K562 (cell line): Measurements from ENCODE around the gene AP4S1. TPM values are rescaled to one million over a fixed set of nuclear protein-coding genes. Genes with fewer than 3 reads are reported as not detected.

Source experiments
- ATAC-seq: fragments of 200-7000 bp; cut with Tn5 transposase; 3 replicates; pipeline ENCODE4 v1.9.1; 2020; ENCODE audit warnings: moderate library complexity
- BruUV-seq: library from RNA; stranded (reverse); fragments of 400-500 nt; replicated peaks from 2 replicates; lab custom pipeline; 2021; lab: Mats Ljungman, UMichigan
- CTCF ChIA-PET: fragments of 300-600 bp; formaldehyde crosslinking; extraction: SDS; loops from one replicate; lab custom pipeline; 2021; ENCODE audit warnings: low intra/inter-chr PET ratio; lab: Yijun Ruan, JAX
- POLR2A ChIA-PET: fragments of 300-600, 350-650 bp; sonication (Branson Sonifier 250); formaldehyde crosslinking; extraction: SDS; loops from one replicate; lab custom pipeline; 2021; ENCODE audit warnings: antibody characterized with exemption, inconsistent platforms; lab: Yijun Ruan, JAX
- DNase-seq, 4 experiments: peaks; one replicate each; pipeline versions ENCODE4 v3.0.0 to v3.0.0-alpha.2; 2011 to 2018; ENCODE audit warnings: low spot score in 3 of 4, mixed read lengths in 3 of 4; ENCODE audit errors: extremely low read depth in 1 of 4
- FAIRE-seq: peaks from 2 replicates; lab custom pipeline; 2011; peaks lifted over from hg19 to GRCh38; lab: Jason Lieb, UNC
- H2AFZ ChIP-seq: 2 replicates; pipeline ENCODE4 v1.6.0; 2011; ENCODE audit warnings: low read depth, low read length, control low read depth, inconsistent platforms
- H3K27ac ChIP-seq: fragments of 200-600 bp; 3 replicates; pipeline ENCODE4 v1.8.0; 2011; ENCODE audit warnings: low read depth, mild to moderate bottlenecking, control low read depth, inconsistent platforms, low read length, moderate library complexity, mixed read lengths; ENCODE audit errors: extremely low read depth
- H3K27me3 ChIP-seq, 2 experiments: fragments of 300-600 bp in 1 of 2; 2 replicates in 1 of 2; 3 replicates in 1 of 2; pipeline versions ENCODE4 v1.6.0 to v1.8.0; 2011; ENCODE audit warnings: inconsistent platforms in 2 of 2, low read length in 2 of 2, mild to moderate bottlenecking in 1 of 2, mixed read lengths in 1 of 2, moderate library complexity in 1 of 2; ENCODE audit not compliant: control insufficient read depth in 2 of 2, insufficient read depth in 2 of 2
- H3K36me3 ChIP-seq: fragments of 300-600 bp; 3 replicates; pipeline ENCODE4 v1.8.0; 2011; ENCODE audit warnings: mild to moderate bottlenecking, low read length, inconsistent platforms; ENCODE audit not compliant: control insufficient read depth, insufficient read depth
- H3K4me1 ChIP-seq, 2 experiments: fragments of 200-600 bp in 1 of 2; replicated peaks in 1 of 2; 2 replicates in 1 of 2; 3 replicates in 1 of 2; pipeline versions ENCODE4 v1.5.1 to v1.8.0; 2011; ENCODE audit warnings: inconsistent platforms in 2 of 2, low read length in 2 of 2, mild to moderate bottlenecking in 1 of 2, mixed read lengths in 1 of 2, moderate library complexity in 1 of 2; ENCODE audit not compliant: control insufficient read depth in 2 of 2, insufficient read depth in 2 of 2
- H3K4me2 ChIP-seq: 2 replicates; pipeline ENCODE4 v1.6.1; 2011; ENCODE audit warnings: low read length, control low read depth, inconsistent platforms, mixed read lengths; ENCODE audit not compliant: insufficient read depth
- H3K4me3 ChIP-seq: fragments of 200-600 bp; sonication (generic), shearing (Covaris generic); 2 replicates; pipeline ENCODE4 v1.5.1; 2016; ENCODE audit warnings: control low read depth, inconsistent platforms
- H3K79me2 ChIP-seq: fragments of 200-600 bp; 3 replicates; pipeline ENCODE4 v1.8.0; 2011; ENCODE audit warnings: low read length, inconsistent platforms; ENCODE audit not compliant: control insufficient read depth, insufficient read depth
- H3K9ac ChIP-seq, 2 experiments: 2 replicates each; pipeline versions ENCODE4 v1.6.0 to v1.6.1; 2011; ENCODE audit warnings: low read depth in 2 of 2, low read length in 2 of 2, control low read depth in 1 of 2, inconsistent platforms in 1 of 2, mild to moderate bottlenecking in 1 of 2, mixed read lengths in 1 of 2; ENCODE audit not compliant: insufficient read depth in 1 of 2
- H3K9me1 ChIP-seq: one replicate; pipeline ENCODE4 v1.6.0; 2011; ENCODE audit warnings: inconsistent platforms, mild to moderate bottlenecking, low read length, moderate library complexity; ENCODE audit not compliant: control insufficient read depth, insufficient read depth
- H3K9me3 ChIP-seq: replicated peaks from 2 replicates; pipeline ENCODE4 v1.5.1; 2011; ENCODE audit warnings: low read depth, low read length, inconsistent platforms; ENCODE audit not compliant: control insufficient read depth, insufficient read depth
- H4K20me1 ChIP-seq: replicated peaks from 2 replicates; pipeline ENCODE4 v1.6.1; 2011; ENCODE audit warnings: low read length, inconsistent platforms, mixed read lengths; ENCODE audit not compliant: control insufficient read depth, insufficient read depth
- ETV5 ChIP-seq: sonication (generic); formaldehyde crosslinking; IDR thresholded peaks from 2 replicates; pipeline ENCODE4 v1.4.0; 2020; ENCODE audit warnings: low read depth, mild to moderate bottlenecking, missing genetic modification reagents
- TCF7L2 ChIP-seq: fragments of 150-350 bp; IDR thresholded peaks from 2 replicates; pipeline ENCODE4 v1.6.1; 2016; ENCODE audit warnings: low read depth, mild to moderate bottlenecking, low read length, moderate library complexity
- ZNF384 ChIP-seq: IDR thresholded peaks from 2 replicates; pipeline ENCODE4 v1.6.1; 2012; ENCODE audit warnings: low read depth, low read length, improper control_type of control experiment
- ZSCAN32 ChIP-seq: fragments of 450-650 bp; formaldehyde crosslinking; IDR thresholded peaks from 2 replicates; pipeline ENCODE4 v1.4.0; 2020; ENCODE audit warnings: mild to moderate bottlenecking, moderate library complexity
- WGBS: fragments of 100-300 bp; shearing (Covaris generic); methylation state at CpG from one replicate; pipeline ENCODE4 v1.1.6; 2016; ENCODE audit warnings: low coverage, mixed read lengths; ENCODE audit not compliant: insufficient coverage; ENCODE audit errors: missing lambda C conversion rate; 5-methylcytosine and 5-hydroxymethylcytosine counted together
- in situ Hi-C: fragments of 300-500 bp; cut with MboI; formaldehyde crosslinking; loops from 4 replicates; pipeline ENCODE4 v1.15.0; 2018; ENCODE audit warnings: inconsistent platforms, mixed read lengths
- intact Hi-C: fragments of 100-400 bp; cut with micrococcal nuclease; formaldehyde crosslinking; loops from 2 replicates; pipeline ENCODE4 v1.14.2; 2022
- polyA plus RNA-seq, 8 experiments: library from polyadenylated mRNA; depleted of rRNA in 4 of 8; stranded (reverse) in 5 of 8; unstranded in 3 of 8; fragments of >200 nt; fragmentation: Nextera tagmentation in 2 of 8; fragmentation: Illumina TruSeq in 1 of 8; extraction: Ambion mirVana in 2 of 8; extraction: Trizol in 1 of 8; gene quantifications; 2 replicates each; pipeline versions ENCODE4 v1.2.1 to v1.2.3, GENCODE V29; 2011 to 2014; ENCODE audit warnings: inconsistent platforms in 1 of 8, missing spikeins in 1 of 8
- total RNA-seq, 7 experiments: library from RNA; depleted of rRNA in 6 of 7; stranded (reverse); fragments of >200 nt in 6 of 7; fragmentation: Illumina TruSeq in 2 of 7; extraction: Trizol in 2 of 7; gene quantifications; 2 replicates each; pipeline versions ENCODE4 v1.2.1 to v1.2.3, GENCODE V29; 2011 to 2021; ENCODE audit warnings: low replicate concordance in 1 of 7
- TF ChIP-seq, protein P1 (sequence below): fragments of 250-450 bp; sonication (Bioruptor Pico); IDR thresholded peaks from 2 replicates; pipeline ENCODE4 v1.5.0; 2021

The AP4S1 gene
- total and polyA plus RNA-seq, 9 of the 15 experiments (the other 6 are each of a cell fraction or from before 2014, with no cell fraction given) = 3.7 to 7.8 (median 5.9) TPM

DNA sequence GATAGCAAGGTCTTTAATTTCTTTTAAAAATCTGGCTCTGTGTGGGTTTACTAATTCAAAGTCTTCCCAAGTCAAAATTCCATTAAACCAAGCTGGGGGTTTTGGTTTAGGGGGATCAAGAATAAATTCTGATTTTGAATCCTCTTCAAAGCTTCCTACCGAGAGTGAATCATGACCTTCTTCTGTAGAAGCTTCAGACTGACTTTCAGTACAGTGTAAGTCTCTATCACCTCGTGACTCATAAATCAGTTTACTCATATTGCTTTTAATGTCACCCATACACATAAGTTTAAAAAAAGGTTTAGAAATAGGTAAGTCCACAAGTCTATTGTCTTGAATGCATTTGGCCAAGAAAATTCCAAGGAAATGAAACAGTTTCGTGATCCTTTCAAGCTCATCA lies 81.3 kb downstream of the AP4S1 start (continued):
- TF ChIP-seq, protein P1, sequence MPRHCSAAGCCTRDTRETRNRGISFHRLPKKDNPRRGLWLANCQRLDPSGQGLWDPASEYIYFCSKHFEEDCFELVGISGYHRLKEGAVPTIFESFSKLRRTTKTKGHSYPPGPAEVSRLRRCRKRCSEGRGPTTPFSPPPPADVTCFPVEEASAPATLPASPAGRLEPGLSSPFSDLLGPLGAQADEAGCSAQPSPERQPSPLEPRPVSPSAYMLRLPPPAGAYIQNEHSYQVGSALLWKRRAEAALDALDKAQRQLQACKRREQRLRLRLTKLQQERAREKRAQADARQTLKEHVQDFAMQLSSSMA = no peak
- TF ChIP-seq ZSCAN32 (CRISPR knock-in tag) (no peak), ETV5 (CRISPR knock-in tag) (no peak), ZNF384 (no peak)
- TF ChIP-seq, all 486 proteins: peak for 0

DNA sequence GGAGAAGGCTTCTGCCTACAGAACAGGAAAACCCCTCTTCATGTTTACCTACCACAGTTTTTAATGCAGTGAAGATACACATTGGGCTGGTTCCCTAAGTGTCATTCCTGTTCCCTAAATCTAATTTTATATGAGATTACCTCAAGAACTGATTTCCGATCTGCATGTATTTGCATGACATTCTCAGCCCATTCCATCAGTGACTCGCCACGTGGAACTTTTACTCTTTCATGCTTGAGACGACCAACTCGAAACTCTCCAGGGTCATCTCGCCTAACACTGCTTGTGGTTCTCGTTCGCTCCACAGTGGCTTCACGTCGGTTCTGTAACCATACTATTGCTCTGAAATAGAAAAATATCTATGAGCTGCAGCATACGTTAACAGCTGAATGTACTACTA lies 83.8 kb downstream of the AP4S1 start:
- Histone ChIP-seq H3K4me1 (no peaks in the 10 kb centered on the region), H3K27me3 (no peaks in the 10 kb centered on the region), H3K36me3 (peaks cover 92% of the 10 kb centered on the region), H3K4me2 (no peak overlapping the region), H3K4me3 (no peak overlapping the region), H3K9me1 (no peaks in the 10 kb centered on the region), H3K27ac (no peak overlapping the region), H3K79me2 (no peaks in the 10 kb centered on the region), H4K20me1 (no peaks in the 10 kb centered on the region), H2AFZ (no peak overlapping the region), H3K9me3 (no peaks in the 10 kb centered on the region), H3K9ac (no peak overlapping the region)
- BruUV-seq = no TSS peak
- FAIRE-seq (no peak), DNase-seq (no peak), ATAC-seq (no peak)
- in situ Hi-C loops (loop anchor here (10.0 kb wide), 1 partner anchor 246 kb away; no protein-coding TSS in a partner anchor), intact Hi-C loops (no loop called here)
- 97% methylated on average over 11 of the region's 11 CpGs for WGBS
- no peak for TF ChIP-seq TCF7L2
- POLR2A ChIA-PET = no interaction called here
- CTCF ChIA-PET = no interaction called here
